Fibroblast of skin of scalp (primary cell): Measurements from ENCODE around the gene PCDHGA11.
"Not testable (repeated sequence)": the region's sequence is repeated elsewhere in the genome, so short reads cannot be mapped to it uniquely, and the experiment has no call there.

ENCODE experiments used
- DNase-seq: peaks from one replicate; pipeline ENCODE4 v3.0.0-alpha.2; 2013

Gene PCDHGA11

DNA sequence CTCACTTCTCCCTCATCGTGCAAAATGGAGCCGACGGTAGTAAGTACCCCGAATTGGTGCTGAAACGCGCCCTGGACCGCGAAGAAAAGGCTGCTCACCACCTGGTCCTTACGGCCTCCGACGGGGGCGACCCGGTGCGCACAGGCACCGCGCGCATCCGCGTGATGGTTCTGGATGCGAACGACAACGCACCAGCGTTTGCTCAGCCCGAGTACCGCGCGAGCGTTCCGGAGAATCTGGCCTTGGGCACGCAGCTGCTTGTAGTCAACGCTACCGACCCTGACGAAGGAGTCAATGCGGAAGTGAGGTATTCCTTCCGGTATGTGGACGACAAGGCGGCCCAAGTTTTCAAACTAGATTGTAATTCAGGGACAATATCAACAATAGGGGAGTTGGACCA, 10.4 kb downstream of the PCDHGA11 start:
- peak; percentile 32 for DNase-seq

DNA sequence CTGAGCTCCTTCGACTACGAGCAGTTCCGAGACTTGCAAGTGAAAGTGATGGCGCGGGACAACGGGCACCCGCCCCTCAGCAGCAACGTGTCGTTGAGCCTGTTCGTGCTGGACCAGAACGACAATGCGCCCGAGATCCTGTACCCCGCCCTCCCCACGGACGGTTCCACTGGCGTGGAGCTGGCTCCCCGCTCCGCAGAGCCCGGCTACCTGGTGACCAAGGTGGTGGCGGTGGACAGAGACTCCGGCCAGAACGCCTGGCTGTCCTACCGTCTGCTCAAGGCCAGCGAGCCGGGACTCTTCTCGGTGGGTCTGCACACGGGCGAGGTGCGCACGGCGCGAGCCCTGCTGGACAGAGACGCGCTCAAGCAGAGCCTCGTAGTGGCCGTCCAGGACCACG, 11.5 kb downstream of the PCDHGA11 start:
- not testable (repeated sequence) for DNase-seq

DNA sequence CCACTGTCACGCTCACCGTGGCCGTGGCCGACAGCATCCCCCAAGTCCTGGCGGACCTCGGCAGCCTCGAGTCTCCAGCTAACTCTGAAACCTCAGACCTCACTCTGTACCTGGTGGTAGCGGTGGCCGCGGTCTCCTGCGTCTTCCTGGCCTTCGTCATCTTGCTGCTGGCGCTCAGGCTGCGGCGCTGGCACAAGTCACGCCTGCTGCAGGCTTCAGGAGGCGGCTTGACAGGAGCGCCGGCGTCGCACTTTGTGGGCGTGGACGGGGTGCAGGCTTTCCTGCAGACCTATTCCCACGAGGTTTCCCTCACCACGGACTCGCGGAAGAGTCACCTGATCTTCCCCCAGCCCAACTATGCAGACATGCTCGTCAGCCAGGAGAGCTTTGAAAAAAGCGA, 11.9 kb downstream of the PCDHGA11 start:
- not testable (repeated sequence) for DNase-seq

DNA sequence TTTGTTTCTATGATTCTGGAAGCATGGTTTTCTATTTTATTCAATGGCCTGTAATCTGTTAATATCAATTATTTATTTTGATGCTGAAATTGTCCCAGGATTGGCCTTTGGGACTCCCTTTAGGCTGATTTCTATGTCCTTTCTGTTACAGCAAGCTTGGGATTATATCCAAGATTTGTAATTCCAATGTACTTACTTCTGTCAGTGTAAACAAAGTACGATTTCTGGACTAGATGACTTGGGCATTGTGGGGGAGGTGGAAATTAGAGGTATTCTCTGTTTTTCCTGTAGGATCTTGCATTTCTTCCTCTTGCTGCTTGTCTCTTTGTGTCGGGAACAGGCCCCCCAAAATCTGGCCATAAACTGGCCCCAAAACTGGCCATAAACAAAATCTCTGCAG, 13.2 kb downstream of the PCDHGA11 start:
- peak; percentile 27 for DNase-seq

DNA sequence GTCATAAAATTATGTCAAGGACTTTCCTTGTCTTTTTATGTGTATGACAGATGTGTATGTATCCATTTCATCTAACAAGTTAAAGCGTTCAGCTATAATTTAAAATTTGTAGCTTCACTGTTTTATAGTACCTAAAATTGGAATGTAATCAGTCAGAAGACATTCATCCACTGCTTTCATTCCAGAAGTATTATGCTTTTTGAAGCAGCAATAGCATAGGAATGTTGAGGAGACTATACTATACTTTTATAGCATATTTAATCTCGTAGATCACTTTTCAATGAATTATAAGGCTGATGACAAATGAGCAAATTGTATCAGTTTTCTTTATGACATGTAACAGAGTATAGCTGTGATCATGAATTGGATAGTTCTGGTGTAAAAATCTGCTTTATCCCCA, 16.4 kb downstream of the PCDHGA11 start:
- DNase-seq: peak; percentile 56

DNA sequence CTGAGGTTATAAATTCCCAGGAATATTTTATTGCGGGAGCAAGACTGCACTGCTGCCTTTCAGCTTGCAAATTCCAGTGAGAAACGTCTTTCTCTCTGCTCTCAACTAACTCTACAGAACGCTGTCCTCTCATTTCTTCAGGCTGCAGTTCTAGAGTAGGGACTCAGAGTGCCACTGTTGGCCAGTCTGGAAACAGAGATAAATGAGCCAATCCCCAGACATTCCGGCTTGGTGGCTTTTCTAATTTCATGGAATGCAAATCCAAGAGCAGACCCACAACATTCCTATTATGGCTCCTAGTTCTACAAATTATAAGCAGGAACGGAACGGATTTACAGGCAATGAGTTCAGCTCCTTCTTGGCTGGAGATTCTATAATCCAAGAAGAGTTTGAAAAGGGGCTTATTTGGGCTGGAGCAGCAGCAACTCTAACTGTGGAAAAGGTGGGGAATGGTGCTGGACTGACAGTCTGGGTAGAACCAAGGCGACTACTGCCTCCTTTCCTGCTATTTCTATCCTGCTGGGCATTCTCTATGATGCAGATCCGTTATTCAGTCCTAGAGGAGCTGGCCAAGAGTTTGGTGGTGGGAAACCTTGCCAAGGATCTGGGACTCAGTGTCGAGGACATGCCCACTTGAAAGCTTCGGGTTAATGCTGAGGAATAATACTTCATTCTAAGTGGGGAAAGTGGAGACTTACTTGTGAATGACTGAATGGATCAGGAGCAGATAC, 18.7 kb downstream of the PCDHGA11 start:
- DNase-seq: peak; percentile 69

DNA sequence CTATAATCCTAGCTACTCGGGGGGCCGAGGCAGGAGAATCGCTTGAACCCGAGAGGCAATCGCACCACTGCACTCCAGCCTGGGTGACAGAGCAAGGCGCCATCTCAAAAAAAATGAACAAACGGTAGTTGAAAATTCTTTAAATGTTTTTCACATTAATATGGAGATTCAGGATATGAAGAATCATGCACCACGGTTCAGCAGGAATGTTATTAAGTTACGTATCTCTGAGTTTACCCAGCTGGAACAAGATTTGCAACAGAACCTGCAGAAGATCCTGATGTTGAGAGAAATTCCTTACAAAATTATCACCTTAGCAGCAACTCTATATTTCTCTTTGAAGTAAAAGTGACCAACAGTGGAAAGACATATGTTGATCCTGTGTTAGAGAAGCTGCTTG, 19.5 kb downstream of the PCDHGA11 start:
- DNase-seq: no peak

DNA sequence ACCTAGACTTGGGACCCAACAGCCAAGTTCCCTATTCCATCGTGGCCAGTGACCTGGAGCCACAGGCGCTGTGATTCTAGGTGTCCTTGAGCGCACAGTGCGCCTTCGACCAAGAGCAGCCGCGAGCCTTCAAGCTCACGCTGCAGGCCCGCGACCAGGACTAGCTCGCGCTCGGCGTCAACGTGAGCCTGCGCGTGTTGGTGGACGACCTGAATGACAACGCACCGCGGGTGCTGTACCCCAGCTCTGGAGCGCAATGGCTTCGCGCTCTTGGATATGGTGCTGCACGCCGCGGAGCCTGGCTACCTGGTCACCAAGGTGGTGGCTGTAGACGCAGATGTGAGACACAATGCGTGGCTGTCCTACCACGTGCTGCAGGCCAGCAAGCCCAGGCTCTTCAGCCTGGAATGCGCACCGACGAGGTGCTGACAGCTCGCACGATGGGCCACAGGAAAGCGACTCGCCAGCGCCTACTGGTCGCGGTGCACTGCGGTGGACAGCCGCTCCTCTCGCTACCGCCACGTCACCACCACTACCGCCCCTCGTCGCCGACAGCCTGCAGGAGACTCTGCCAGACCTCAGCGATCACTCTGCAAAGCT, 20.8 kb downstream of the PCDHGA11 start:
- no peak for DNase-seq

DNA sequence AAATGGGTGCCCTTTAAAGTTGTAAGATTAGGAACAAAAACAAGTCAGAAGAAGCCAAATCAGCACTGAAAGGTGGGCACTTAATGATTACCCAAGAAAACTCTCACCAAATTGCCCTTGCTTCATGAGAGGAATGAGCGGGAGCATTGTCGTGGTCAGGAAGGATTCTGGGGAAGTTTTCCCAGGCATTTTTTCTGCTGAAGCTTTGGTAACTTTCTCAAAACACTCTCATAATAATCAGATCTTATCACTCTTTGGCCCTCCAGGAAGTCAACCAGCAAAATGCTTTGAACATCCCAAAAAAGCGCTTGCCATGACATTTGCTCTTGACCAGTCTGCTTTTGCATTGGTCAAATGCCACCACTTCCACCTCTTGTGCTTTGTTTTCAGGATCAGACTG, 44.5 kb downstream of the PCDHGA11 start:
- DNase-seq: peak; percentile 53
